Epithelial cell of proximal tubule (primary cell): ENCODE results near the gene OR2G2. TPM values are rescaled to one million over a fixed set of nuclear protein-coding genes. Genes with fewer than 3 reads are reported as not detected.

Experiments used
- DNase-seq: peaks from one replicate; pipeline ENCODE4 v3.0.0-alpha.2; 2011; ENCODE audit warnings: low read depth
- H3K4me3 ChIP-seq: 2 replicates; pipeline ENCODE4 v1.5.1; 2011; ENCODE audit warnings: low read depth, mild to moderate bottlenecking, low read length
- total RNA-seq: library from RNA; depleted of rRNA; stranded (reverse); fragments of >200 nt; gene quantifications from 2 replicates; pipeline ENCODE4 v1.2.3, GENCODE V29; 2015
- TF ChIP-seq, protein P1 (sequence below): conservative IDR thresholded peaks from 2 replicates; pipeline ENCODE4 v1.5.1; 2012; ENCODE audit warnings: low read depth, mild to moderate bottlenecking, low read length

OR2G2 gene
- total RNA-seq, 1 donor from 2014 or later: not detected

GRCh38 chr1:247576514-247576913, 11.6 kb upstream of the OR2G2 start:
- TF ChIP-seq, protein P1, sequence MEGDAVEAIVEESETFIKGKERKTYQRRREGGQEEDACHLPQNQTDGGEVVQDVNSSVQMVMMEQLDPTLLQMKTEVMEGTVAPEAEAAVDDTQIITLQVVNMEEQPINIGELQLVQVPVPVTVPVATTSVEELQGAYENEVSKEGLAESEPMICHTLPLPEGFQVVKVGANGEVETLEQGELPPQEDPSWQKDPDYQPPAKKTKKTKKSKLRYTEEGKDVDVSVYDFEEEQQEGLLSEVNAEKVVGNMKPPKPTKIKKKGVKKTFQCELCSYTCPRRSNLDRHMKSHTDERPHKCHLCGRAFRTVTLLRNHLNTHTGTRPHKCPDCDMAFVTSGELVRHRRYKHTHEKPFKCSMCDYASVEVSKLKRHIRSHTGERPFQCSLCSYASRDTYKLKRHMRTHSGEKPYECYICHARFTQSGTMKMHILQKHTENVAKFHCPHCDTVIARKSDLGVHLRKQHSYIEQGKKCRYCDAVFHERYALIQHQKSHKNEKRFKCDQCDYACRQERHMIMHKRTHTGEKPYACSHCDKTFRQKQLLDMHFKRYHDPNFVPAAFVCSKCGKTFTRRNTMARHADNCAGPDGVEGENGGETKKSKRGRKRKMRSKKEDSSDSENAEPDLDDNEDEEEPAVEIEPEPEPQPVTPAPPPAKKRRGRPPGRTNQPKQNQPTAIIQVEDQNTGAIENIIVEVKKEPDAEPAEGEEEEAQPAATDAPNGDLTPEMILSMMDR: peak; percentile 23
- DNase-seq: no peak
- no peak overlapping the region for H3K4me3 ChIP-seq

DNA sequence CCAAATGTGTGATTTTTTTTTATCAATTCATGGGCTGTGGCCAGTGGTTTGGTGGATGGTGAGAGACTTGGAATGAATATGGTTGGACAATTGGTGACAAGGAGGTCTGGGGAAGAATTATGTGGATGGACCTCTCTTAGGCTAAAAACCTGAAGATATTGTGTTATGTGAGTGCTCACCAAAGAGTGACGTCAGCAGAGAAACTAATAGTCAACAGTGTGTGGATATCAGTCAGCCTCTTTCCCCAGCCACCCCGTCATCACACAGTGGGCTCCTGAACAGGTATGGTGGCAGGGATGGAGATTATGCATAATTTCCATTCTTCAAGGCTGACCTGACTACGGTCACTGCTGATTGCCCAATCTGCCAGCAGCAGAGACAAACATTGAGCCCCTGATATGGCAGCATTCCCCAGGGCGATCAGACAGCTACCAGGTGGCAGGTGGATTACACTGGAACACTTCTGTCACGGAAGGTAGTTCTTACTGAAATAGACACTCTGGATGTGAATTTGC, 9.2 kb upstream of the OR2G2 start:
- DNase-seq: no peak
- TF ChIP-seq, protein P1: no peak
- H3K4me3 ChIP-seq: no peak overlapping the region

- H3K4me3 ChIP-seq: no peak within 1 kb of the TSS
- DNase-seq: no peak
- TF ChIP-seq, protein P1: no peak
These were observed 17.1 kb downstream of the OR2G2 start, which contains the start of gene OR2G3 for GRCh38 chr1:247605286-247605685. TSS of gene OR2G3 (plus strand) at chr1:247605586. CDS start at chr1:247605586, 0 bp downstream.

DNA sequence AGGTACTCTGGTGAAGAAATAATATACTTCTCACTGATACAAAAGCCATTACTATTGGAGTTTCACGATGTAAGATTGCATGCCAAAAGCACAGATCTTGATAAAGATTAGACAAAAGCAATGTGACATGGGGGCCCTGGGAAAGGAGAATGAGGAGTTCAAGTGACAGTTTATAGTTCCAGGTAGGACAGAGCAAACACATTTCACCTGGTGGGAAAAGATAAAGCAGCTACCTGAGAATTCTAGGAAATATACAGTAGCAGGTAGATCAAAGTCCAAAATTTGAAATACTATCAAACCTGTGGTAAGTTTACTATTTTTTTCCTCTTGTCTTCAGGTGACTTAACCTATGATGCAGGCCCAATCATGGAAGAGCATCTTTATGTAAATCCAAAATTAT, 25.2 kb downstream of the OR2G2 start:
- DNase-seq: no peak
- no peak overlapping the region for H3K4me3 ChIP-seq
- TF ChIP-seq, protein P1: no peak

DNA sequence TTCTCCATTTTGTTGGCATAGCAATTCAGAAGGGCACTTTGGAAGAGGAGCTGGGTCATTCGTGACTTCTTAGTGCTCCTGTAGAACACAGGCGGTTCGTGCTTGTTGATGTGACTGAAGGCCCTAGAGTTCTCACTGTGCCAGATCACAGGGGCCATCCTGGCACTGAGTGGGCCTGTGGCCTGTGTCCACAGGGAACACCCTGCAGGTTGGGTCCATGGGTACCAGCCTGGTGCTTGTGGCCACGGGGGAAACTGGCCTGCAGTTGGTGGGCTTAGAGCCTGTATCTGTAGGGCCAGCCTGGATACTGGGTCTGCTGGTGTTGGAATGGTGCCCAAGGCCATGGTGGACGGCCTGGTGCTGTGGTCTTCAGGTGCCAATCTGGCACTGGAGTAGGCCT, 26.5 kb downstream of the OR2G2 start:
- no peak for DNase-seq
- TF ChIP-seq, protein P1: no peak
- H3K4me3 ChIP-seq: no peak overlapping the region

DNA sequence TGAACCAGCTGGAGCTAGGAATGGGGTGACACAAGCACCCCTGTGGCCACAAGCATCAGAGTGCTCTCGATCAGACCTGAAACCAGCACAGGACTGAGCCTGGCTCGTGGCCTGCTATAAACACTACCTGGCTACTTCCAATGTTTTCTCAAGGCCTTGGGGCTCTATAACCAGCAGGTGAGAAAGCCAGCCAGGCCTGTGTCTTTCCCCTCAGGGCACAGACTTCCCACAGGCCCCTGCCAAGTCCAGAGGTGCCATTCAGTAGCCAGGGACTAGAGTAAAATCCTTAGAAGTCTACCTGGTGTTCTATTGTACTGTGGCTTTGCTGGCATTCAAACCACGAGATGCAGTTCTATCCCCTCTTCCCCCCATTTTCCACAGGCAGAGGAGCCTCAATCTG, 39.8 kb downstream of the OR2G2 start:
- TF ChIP-seq, protein P1: no peak
- DNase-seq: no peak
- H3K4me3 ChIP-seq: no peak overlapping the region

DNA sequence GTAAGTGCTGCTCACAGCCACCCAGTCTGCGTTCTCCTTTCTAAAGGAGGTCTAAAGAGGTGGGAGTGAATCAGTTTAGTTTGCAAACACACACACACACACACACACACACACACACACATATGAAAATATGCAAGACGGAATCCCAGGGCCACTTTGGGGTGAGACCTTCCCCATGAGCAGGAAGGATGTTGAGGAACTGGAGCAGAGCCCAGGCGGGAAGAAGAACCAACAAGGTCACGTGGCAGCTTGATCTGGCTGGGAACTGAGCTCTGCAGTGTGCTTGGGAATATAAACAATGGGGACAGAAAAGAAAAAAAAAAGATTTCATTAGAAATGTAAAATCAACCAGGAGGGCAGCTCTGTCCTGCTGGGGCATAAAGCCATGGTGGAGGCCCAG, 49.9 kb downstream of the OR2G2 start:
- no peak for DNase-seq
- TF ChIP-seq, protein P1: no peak
- no peak overlapping the region for H3K4me3 ChIP-seq
